ENCODE data around the gene VPS26A.

GRCh38 chr10:69125554-69125953, 1.6 kb downstream of the VPS26A start:
- TF ChIP-seq CTCF (IDR thresholded peaks at IDR 0.05) (no peak), EP300 (IDR thresholded peaks at IDR 0.05) (no peak), POLR2AphosphoS5 (IDR thresholded peaks at IDR 0.05) (no peak)

Measured in esophagus muscularis mucosa (tissue), 4 donors.